Thyroid gland (tissue), 4 donors: Measurements from ENCODE around the gene RIPPLY1. TPM values are rescaled to one million over a fixed set of nuclear protein-coding genes. Genes with fewer than 3 reads are reported as not detected.

ENCODE experiments used
- DNase-seq, 2 donors: peaks; one replicate each; pipeline ENCODE4 v3.0.0-alpha.2; 2019
- H3K27ac ChIP-seq, 3 donors: fragments of 200-600 bp; sonication (generic); 1 replicate in 2 of 3; 2 replicates in 1 of 3; pipeline ENCODE4 v1.5.1; 2016 to 2019; ENCODE audit warnings: mild to moderate bottlenecking in 1 of 3, moderate library complexity in 1 of 3
- H3K27me3 ChIP-seq: fragments of 200-600 bp; sonication (generic); one replicate; pipeline ENCODE4 v1.5.1; 2019
- H3K36me3 ChIP-seq, 2 donors: fragments of 200-600 bp; sonication (generic); one replicate each; pipeline ENCODE4 v1.5.1; 2016 to 2019
- H3K4me1 ChIP-seq, 2 donors: fragments of 200-600 bp; sonication (generic); one replicate each; pipeline ENCODE4 v1.5.1; 2017 to 2019
- H3K4me3 ChIP-seq, 3 donors: fragments of 200-600 bp; sonication (generic); replicated peaks in 1 of 3; 1 replicate in 2 of 3; 2 replicates in 1 of 3; pipeline ENCODE4 v1.5.1; 2016; ENCODE audit warnings: mild to moderate bottlenecking in 1 of 3
- H3K9me3 ChIP-seq: fragments of 200-600 bp; sonication (generic); one replicate; pipeline ENCODE4 v1.5.1; 2017
- CTCF ChIP-seq, 6 experiments: fragments of 200-600 bp in 3 of 6; fragments of 450-650 bp in 3 of 6; sonication (generic) in 3 of 6; IDR thresholded peaks; one replicate each; pipeline ENCODE4 v1.5.1; 2016 to 2019; ENCODE audit warnings: antibody characterized with exemption in 6 of 6, mild to moderate bottlenecking in 2 of 6, inconsistent platforms in 1 of 6, moderate library complexity in 1 of 6
- POLR2A ChIP-seq, 2 donors: fragments of 450-650 bp; IDR thresholded peaks; one replicate each; pipeline ENCODE4 v1.6.1; 2017; ENCODE audit warnings: antibody characterized with exemption in 2 of 2, mild to moderate bottlenecking in 2 of 2, moderate library complexity in 1 of 2
- WGBS, 2 donors: methylation state at CpG; one replicate each; pipeline ENCODE4 v1.1.5; 2017; 5-methylcytosine and 5-hydroxymethylcytosine counted together
- intact Hi-C: fragments of 100-400 bp; cut with DNase I; formaldehyde crosslinking; loops from one replicate; pipeline ENCODE4 v1.15.1; 2023
- total RNA-seq, 4 donors: library from RNA; depleted of rRNA; stranded (reverse); fragments of >200 nt; gene quantifications; one replicate each; pipeline ENCODE4 v1.2.3, GENCODE V29; 2016

The RIPPLY1 gene
- total RNA-seq, 4 donors from 2014 or later, result not detected

GRCh38 chrX:106919932-106920452 is 16.9 kb upstream of the RIPPLY1 start, which contains the start of gene CLDN2:
CLDN2 (plus strand) TSS chrX:106920402; CDS start chrX:106928229, 7,827 bp downstream.
- peak; percentile 51 to 70 for DNase-seq
- intact Hi-C loops, result no loop called here
- H3K9me3 ChIP-seq, result no peaks in the 10 kb centered on the region
- H3K4me3 ChIP-seq, result no peak within 1 kb of the TSS
- TF ChIP-seq POLR2A (IDR thresholded peaks at IDR 0.05), result no peak
- TF ChIP-seq CTCF (IDR thresholded peaks at IDR 0.05), result no peak
- no peaks in the 10 kb centered on the region for H3K36me3 ChIP-seq
- 11 to 15% methylated on average over 2 of the region's 2 CpGs for whole genome bisulfite sequencing, 2 donors
- no peaks in the 10 kb centered on the region for H3K27me3 ChIP-seq
- peak within 1 kb of the TSS; percentile 58 to 70 (median 59) for H3K27ac ChIP-seq
- H3K4me1 ChIP-seq, result peaks cover 4 to 10% of the 10 kb centered on the region in 2 donors

- Histone ChIP-seq H3K27me3 (no peaks in the 10 kb centered on the region), H3K4me1 (peaks cover 4 to 10% of the 10 kb centered on the region in 2 donors), H3K36me3 (no peaks in the 10 kb centered on the region), H3K27ac (no peak overlapping the region), H3K9me3 (no peaks in the 10 kb centered on the region), H3K4me3 (no peak overlapping the region)
- 39 to 60% methylated on average over 4 to 6 of the region's 6 CpGs for WGBS, 2 donors
- no peak for TF ChIP-seq CTCF (IDR thresholded peaks at IDR 0.05)
- TF ChIP-seq POLR2A (IDR thresholded peaks at IDR 0.05), result no peak
- DNase-seq, result no peak
- intact Hi-C loops, result no loop called here
Observed at GRCh38 chrX:106917830-106918500, 14.8 kb upstream of the RIPPLY1 start.

- Histone ChIP-seq H3K9me3 (no peaks in the 10 kb centered on the region), H3K4me1 (no peaks in the 10 kb centered on the region), H3K27ac (no peak overlapping the region), H3K27me3 (no peaks in the 10 kb centered on the region), H3K36me3 (no peaks in the 10 kb centered on the region), H3K4me3 (no peak overlapping the region)
- intact Hi-C loops, result no loop called here
- TF ChIP-seq POLR2A (IDR thresholded peaks at IDR 0.05) (no peak), CTCF (IDR thresholded peaks at IDR 0.05) (no peak)
- 86 to 89% methylated on average over 2 of the region's 2 CpGs for WGBS, 2 donors
- DNase-seq, result no peak
Observed at GRCh38 chrX:106912864-106913263, 9.7 kb upstream of the RIPPLY1 start.

- peaks cover 14 to 20% of the 10 kb centered on the region in 2 donors for H3K4me1 ChIP-seq
- DNase-seq, result peak; percentile 61 to 68
- WGBS, 2 donors, result 10 to 28% methylated on average over 5 to 6 of the region's 6 CpGs
- no peaks in the 10 kb centered on the region for H3K36me3 ChIP-seq
- H3K9me3 ChIP-seq, result no peaks in the 10 kb centered on the region
- H3K27me3 ChIP-seq, result no peaks in the 10 kb centered on the region
- intact Hi-C loops, result no loop called here
- peak overlapping the region; percentile 60 to 73 (median 63) for H3K27ac ChIP-seq
- TF ChIP-seq POLR2A (IDR thresholded peaks at IDR 0.05), result no peak
- no peak overlapping the region for H3K4me3 ChIP-seq
Observed at GRCh38 chrX:106906361-106906760, 3.2 kb upstream of the RIPPLY1 start.

- Histone ChIP-seq H3K4me3 (no peak overlapping the region), H3K4me1 (peaks cover 14 to 20% of the 10 kb centered on the region in 2 donors), H3K9me3 (no peaks in the 10 kb centered on the region), H3K27me3 (no peaks in the 10 kb centered on the region), H3K36me3 (no peaks in the 10 kb centered on the region), H3K27ac (peak overlapping the region; percentile 24 to 73 (median 63))
- peak; percentile 59 to 64 for DNase-seq
- intact Hi-C loops, result no loop called here
- WGBS, 2 donors, result 43 to 54% methylated on average over 4 to 5 of the region's 5 CpGs
- TF ChIP-seq POLR2A (IDR thresholded peaks at IDR 0.05) (no peak), CTCF (IDR thresholded peaks at IDR 0.05) (no peak)
Observed at GRCh38 chrX:106905064-106905708, 2.0 kb upstream of the RIPPLY1 start.
